GM18519 (cell line): ENCODE results near the gene PSPH.
"Not testable (repeated sequence)": the region's sequence is repeated elsewhere in the genome, so short reads cannot be mapped to it uniquely, and the experiment has no call there.

Source experiments
- ATAC-seq: cut with Tn5 transposase; IDR thresholded peaks from one replicate; pipeline ENCODE4 v1.9.1; 2021; ENCODE audit warnings: mild to moderate bottlenecking, moderate library complexity; ENCODE audit not compliant: unreplicated experiment, low FRiP score

PSPH gene

DNA sequence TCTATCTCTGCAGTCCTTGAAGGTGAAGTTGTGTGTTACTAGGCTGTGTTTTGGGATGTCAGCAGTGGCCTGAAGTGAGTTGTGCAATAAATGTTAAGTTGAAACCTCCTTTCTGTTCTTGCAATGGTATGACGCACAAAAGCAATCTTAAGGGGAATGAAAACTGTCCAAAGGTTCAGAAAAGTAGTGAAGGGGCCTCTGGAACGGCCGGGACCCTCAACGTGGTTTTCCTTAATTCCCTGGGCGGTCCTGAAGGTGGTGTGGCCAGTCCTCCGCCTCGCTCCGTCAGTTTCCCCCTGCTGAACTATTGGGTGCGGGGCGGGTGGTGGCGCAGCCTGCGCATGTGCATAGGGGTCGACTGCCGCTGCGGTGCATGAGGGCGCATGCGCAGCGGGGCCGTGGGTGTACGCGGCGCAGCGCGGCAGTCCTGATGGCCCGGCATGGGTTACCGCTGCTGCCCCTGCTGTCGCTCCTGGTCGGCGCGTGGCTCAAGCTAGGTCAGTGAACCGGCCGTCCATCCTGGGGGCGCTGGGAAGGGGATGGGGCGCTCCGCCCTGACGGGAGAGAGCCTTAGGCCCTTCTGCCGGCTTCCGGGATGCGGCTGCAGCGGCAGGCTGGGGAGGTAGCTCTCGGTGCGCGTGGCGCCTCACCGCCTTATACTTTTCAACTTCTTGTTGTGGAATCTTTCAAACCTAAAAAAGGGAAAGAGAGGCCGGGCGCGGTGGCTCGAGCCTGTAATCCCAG lies 12.8 kb upstream of the PSPH start, which contains the start of gene SUMF2:
TSS of gene SUMF2 (plus strand) at position 405 of the 744 bp plus-strand sequence. CDS start at position 431, 26 bp downstream.
- peak; percentile 76 for ATAC-seq

DNA sequence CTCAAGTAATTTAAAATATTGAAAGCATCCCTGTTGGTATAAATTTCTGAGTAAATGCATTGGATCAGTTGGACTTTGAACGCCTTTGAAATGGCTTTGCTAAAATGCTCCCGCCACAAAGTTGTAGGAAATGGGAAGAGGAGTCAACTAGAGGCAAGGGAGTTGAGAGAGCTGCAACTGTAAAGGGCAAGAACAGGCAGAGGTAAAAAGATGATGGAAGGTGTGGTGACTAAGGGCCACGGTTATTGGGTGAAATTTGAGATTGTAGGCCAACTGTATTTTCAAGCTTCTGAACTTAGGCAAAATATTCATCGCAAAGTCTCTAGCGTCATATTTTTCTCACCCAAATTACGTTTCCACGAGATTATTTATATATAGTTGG lies 12.2 kb upstream of the PSPH start:
- ATAC-seq: no peak

- no peak for ATAC-seq
Observed at GRCh38 chr7:56062382-56062781, 11.1 kb upstream of the PSPH start.

DNA sequence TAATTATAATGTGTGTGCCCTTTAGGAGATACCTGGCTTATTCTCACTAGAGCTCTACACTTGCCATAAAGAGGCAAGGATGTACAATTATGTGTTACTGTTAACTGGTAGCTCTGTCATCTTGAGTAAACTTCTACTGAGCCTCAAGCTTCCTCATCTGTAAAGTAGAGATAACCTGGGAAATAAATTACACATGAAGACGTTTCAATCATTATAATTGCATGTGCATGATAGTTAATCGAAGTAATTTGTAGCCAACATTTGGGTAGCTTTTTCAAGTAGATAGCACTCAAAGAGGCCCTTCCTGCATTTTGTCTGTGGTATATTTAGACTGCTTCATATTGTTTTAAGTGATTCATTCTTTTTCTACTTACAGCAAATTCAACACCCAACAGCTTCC lies 2.7 kb upstream of the PSPH start:
- no peak for ATAC-seq

DNA sequence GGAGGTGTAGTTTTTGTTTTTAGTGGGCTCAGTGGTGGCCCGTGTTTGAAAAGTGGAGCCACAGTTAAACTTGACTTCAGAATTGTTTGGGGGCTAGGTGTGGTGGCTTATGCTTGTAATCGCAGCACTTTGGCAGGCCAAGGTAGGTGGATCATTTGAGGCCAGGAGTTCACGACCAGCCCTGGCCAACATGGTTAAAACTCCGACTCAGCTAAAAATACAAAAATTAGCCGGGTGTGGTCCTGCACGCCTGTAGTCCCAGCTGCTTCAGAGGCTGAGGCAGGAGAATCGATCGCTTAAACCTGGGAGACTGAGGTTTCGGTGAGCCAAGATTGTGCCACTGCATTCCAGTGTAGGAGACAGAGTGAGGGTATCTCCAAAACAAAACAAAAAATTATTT lies 2.1 kb upstream of the PSPH start:
- ATAC-seq: no peak

- no peak for ATAC-seq
Observed at GRCh38 chr7:56051053-56051338, 248 bp downstream of the PSPH start.

GRCh38 chr7:56048763-56049162 lies 2.5 kb downstream of the PSPH start:
- ATAC-seq: not testable (repeated sequence)

DNA sequence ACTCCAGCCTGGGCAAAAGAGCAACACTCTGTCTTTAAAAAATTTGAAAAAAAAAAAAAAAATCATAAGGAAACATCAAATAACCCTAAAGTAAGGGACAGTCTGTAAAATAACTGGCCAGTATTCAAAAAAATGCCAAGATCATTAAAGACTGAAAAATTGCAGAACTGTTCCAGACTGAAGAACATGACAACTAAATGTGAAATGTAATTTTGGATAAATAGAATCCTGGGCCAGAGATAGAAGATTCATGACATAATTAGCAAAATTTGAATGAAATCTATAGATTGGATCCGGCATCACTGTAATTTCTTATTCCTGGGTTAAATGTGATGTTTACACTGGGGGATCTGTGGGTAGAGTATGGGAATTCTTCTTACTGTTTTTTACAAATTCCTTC lies 3.0 kb downstream of the PSPH start:
- ATAC-seq: no peak

- not testable (repeated sequence) for ATAC-seq
Observed at GRCh38 chr7:56047446-56048116, 3.7 kb downstream of the PSPH start.

GRCh38 chr7:56046721-56047445 lies 4.4 kb downstream of the PSPH start:
- no peak for ATAC-seq

DNA sequence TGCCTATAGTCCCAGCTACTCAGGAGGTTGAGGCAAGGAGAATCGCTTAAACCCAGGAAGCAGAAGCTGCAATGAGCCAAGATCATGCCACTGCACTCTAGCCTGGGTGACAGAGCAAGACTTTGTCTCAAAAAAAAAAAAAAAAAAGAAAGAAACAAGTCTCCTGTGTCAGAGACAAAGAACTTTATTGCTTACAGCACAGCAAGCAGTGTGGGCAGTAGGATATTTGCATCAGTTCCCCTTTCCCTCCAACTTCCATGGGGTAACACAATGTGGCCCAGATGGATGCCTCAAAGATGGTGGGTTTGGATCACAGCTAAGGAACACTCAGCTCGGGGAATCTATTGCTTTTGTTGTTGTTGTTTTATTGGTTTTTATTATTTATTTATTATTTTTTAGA lies 5.5 kb downstream of the PSPH start:
- ATAC-seq: not testable (repeated sequence)

DNA sequence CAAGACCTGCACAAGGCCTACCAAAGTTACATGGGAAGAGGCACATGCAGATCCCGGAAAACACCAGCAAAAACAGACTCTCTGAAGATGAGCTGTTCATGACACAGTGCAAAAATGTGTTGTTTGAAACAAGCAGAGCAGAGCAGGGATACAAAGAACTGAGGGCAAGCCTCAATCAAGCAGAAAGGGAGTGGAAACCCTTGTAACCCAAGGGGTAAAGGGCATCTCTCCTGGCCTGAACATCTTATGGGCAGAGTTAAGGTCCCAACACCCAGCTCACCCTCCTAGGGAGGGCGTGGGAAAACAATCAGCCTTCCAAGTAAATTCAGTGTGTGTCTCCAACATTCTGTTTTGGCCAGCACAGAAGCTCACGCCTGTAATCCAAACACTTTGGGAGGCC lies 10.5 kb downstream of the PSPH start:
- no peak for ATAC-seq

GRCh38 chr7:56033671-56034432 lies 17.4 kb downstream of the PSPH start:
- peak; percentile 93 for ATAC-seq

DNA sequence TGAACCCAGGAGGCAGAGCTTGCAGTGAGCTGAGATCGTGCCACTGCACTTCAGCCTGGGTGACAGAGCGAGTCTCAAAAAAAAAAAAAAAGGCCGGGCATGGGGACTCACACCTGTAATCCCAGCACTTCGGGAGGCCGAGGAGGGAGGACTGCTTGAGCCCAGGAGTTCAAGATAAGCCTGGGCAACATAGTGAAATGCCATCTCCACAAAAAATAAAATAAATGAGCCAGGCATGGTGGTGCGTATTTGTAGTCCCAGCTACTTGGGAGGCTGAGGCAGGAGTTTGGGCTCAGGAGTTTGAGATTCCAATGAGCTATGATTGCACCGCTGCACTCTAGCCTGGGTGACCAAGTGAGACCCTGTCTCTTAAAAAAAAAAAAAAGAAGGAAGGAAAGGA lies 18.7 kb downstream of the PSPH start:
- not testable (repeated sequence) for ATAC-seq

GRCh38 chr7:56031556-56031955 lies 19.7 kb downstream of the PSPH start:
- ATAC-seq: not testable (repeated sequence)

DNA sequence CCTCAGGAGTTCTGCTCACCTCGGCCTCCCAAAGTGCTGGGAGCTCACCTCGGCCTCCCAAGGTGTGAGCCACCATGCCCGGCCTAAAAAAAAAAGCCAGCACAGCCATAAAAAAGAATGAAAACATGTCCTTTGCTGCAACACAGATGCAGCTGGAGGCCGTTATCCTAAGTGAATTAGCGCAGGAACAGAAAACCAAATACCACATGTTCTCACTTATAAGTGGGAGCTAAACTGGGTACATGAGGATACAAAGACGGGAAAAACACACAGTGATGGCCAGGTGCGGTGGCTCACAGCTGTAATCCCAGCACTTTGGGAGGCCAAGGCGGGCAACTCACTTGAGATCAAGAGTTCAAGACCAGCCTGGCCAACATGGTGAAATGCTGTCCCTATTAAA lies 20.9 kb downstream of the PSPH start:
- ATAC-seq: no peak

DNA sequence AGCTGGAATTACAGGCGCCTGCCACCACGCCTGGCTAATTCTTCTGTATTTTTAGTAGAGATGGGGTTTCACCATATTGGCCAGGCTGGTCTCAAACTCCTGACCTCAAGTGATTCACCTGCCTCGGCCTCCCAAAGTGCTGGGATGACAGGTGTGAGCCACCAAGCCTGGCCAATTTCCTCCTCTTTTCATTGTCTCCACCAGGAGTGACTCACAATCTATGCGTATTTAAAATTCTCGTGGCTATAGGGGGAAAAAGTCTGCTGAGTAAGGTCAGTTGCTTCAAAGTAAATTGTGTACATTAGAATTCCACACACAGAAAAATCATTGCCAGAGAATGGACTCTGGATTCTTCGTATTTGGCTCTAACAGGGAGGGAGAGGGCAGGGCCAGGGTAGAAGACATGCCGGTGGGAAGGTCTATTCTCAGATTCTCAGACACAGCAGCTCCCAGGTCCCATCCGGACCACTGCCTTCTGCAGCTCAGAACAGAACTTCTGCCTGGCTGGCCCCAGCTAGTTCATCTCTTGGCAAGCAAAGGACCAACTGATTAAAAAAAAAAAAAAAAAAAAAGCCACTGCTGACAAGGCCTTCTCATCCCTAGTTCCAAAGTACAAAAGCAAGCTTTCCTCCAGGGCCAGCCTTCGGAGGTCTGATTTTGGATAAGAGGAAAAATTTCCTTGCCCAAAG lies 22.2 kb downstream of the PSPH start:
- ATAC-seq: no peak

GRCh38 chr7:56026538-56026937 lies 24.7 kb downstream of the PSPH start:
- ATAC-seq: no peak

- ATAC-seq: no peak
Observed at GRCh38 chr7:56023500-56023899, 27.7 kb downstream of the PSPH start.

DNA sequence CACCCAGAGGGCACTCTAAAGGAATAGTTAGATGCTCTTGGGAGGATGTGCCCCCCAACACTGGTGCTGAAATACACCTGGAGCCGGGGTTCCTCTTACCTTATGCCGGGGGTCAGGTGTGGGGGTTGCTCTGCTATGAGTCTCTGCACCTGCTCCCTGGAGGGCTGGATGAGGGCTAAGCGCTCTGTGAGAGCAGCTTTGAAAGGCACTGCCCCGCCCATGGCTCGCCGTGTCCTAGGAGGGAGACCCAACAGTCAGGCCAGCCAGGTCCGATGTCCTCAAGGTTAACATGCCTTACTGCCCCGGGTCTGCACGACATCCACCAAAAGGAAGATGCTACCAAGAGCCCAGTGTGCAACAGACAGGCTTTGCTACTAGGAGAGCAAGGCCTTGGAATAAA lies 31.7 kb downstream of the PSPH start:
- ATAC-seq: no peak
